ENCODE data around the gene HEATR5A.
A peak's percentile ranks its signal among the peaks of the same experiment; 100 is the strongest.
"Not testable (repeated sequence)": the region's sequence is repeated elsewhere in the genome, so short reads cannot be mapped to it uniquely, and the experiment has no call there.

Gene HEATR5A

GRCh38 chr14:31280132-31280870 lies 140.0 kb downstream of the HEATR5A start:
- DNase-seq, result no peak

GRCh38 chr14:31278883-31279282 lies 141.5 kb downstream of the HEATR5A start:
- DNase-seq, result no peak

- no peak for DNase-seq
These were observed 143.3 kb downstream of the HEATR5A start for GRCh38 chr14:31277085-31277484.

GRCh38 chr14:31276417-31276816 lies 143.9 kb downstream of the HEATR5A start:
- DNase-seq, result not testable (repeated sequence)

- DNase-seq, result no peak
These were observed 144.6 kb downstream of the HEATR5A start for GRCh38 chr14:31275731-31276130.

- no peak for DNase-seq
These were observed 148.7 kb downstream of the HEATR5A start for GRCh38 chr14:31271648-31272047.

- DNase-seq, result no peak
These were observed 150.1 kb downstream of the HEATR5A start for GRCh38 chr14:31270196-31270772.

GRCh38 chr14:31269634-31270195 lies 150.6 kb downstream of the HEATR5A start:
- peak; percentile 37 for DNase-seq

- no peak for DNase-seq
These were observed 152.1 kb downstream of the HEATR5A start for GRCh38 chr14:31268216-31268615.

- DNase-seq, result no peak
These were observed 153.7 kb downstream of the HEATR5A start for GRCh38 chr14:31266437-31267331.

GRCh38 chr14:31265701-31266398 lies 154.5 kb downstream of the HEATR5A start:
- DNase-seq, result no peak

- DNase-seq, result peak; percentile 99
These were observed 156.7 kb downstream of the HEATR5A start for GRCh38 chr14:31263485-31264133.

- no peak for DNase-seq
These were observed 158.3 kb downstream of the HEATR5A start for GRCh38 chr14:31261859-31262731.

- DNase-seq, result no peak
These were observed 158.9 kb downstream of the HEATR5A start for GRCh38 chr14:31261523-31261858.

GRCh38 chr14:31259040-31259435 lies 161.3 kb downstream of the HEATR5A start:
- not testable (repeated sequence) for DNase-seq

GRCh38 chr14:31258427-31259039 lies 161.8 kb downstream of the HEATR5A start:
- DNase-seq, result no peak

- DNase-seq, result not testable (repeated sequence)
These were observed 162.6 kb downstream of the HEATR5A start for GRCh38 chr14:31257554-31258426.

- DNase-seq, result no peak
These were observed 163.2 kb downstream of the HEATR5A start for GRCh38 chr14:31257244-31257553.

- no peak for DNase-seq
These were observed 163.7 kb downstream of the HEATR5A start for GRCh38 chr14:31256534-31257243.

Data from fibroblast of skin of scalp (primary cell).